BLaER1 treated with 17β-estradiol and CSF1 and Interleukin-3, amounts not matched to agents 10 nM and 100 nM (cell line): Measurements from ENCODE around the gene DCN.

Experiments used
- H3K27ac ChIP-seq, 11 experiments: shearing (Covaris generic); formaldehyde crosslinking; 2 replicates each; pipeline ENCODE4 v1.8.1; 2022
- H3K27me3 ChIP-seq, 11 experiments: shearing (Covaris generic); formaldehyde crosslinking; 2 replicates each; pipeline ENCODE4 v1.8.1; 2022
- H3K36me3 ChIP-seq, 11 experiments: shearing (Covaris generic); formaldehyde crosslinking; 2 replicates each; pipeline ENCODE4 v1.8.1; 2022
- H3K4me1 ChIP-seq, 10 experiments: shearing (Covaris generic); formaldehyde crosslinking; 2 replicates each; pipeline ENCODE4 v1.8.1; 2022
- H3K4me2 ChIP-seq, 11 experiments: shearing (Covaris generic); formaldehyde crosslinking; 2 replicates each; pipeline ENCODE4 v1.8.1; 2022
- H3K4me3 ChIP-seq, 10 experiments: shearing (Covaris generic); formaldehyde crosslinking; 2 replicates each; pipeline ENCODE4 v1.8.1; 2022
- H3K9ac ChIP-seq, 11 experiments: shearing (Covaris generic); formaldehyde crosslinking; 2 replicates each; pipeline ENCODE4 v1.8.1; 2022
- H3K9me3 ChIP-seq, 11 experiments: shearing (Covaris generic); formaldehyde crosslinking; replicated peaks in 1 of 11; 2 replicates each; pipeline ENCODE4 v1.8.1; 2022
- H4K20me1 ChIP-seq, 11 experiments: shearing (Covaris generic); formaldehyde crosslinking; 2 replicates each; pipeline ENCODE4 v1.8.1; 2022
- Cebpa-rat ChIP-seq, 11 experiments: shearing (Covaris generic); IDR thresholded peaks; 2 replicates each; pipeline ENCODE4 v1.8.1; 2022

Gene DCN

DNA sequence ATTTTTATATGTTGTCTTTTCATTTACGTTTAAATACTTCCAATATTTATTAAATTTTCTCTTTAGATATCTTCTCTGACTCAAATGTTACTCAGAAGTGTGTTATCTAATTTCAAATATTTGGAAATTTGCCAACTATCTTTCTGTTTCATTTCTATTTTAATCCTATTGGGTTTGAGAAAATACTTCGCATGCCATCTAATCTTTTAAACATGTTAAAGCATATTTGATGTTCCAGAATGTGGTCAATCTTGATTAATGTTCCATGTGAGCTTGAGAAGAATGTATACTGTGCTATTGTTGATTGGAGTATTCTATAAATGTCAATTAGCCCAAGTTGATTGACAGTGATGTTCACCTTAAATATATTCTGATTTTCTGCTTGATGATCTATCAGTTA lies 11.9 kb upstream of the DCN start:
- H3K4me2 ChIP-seq = no peak overlapping the region
- no peak overlapping the region for H3K9ac ChIP-seq
- peaks cover 0 to 10% (median 4%) of the 10 kb centered on the region in 11 experiments; a peak in 8 of 22 replicates for H3K9me3 ChIP-seq
- no peaks in the 10 kb centered on the region for H3K4me1 ChIP-seq
- no peaks in the 10 kb centered on the region for H3K27me3 ChIP-seq
- TF ChIP-seq Cebpa-rat (IDR thresholded peaks at IDR 0.05) = no peak
- no peak overlapping the region for H3K4me3 ChIP-seq
- no peaks in the 10 kb centered on the region for H4K20me1 ChIP-seq
- no peaks in the 10 kb centered on the region for H3K36me3 ChIP-seq
- H3K27ac ChIP-seq = no peak overlapping the region

GRCh38 chr12:91191513-91192111 lies 9.0 kb upstream of the DCN start:
- H3K4me3 ChIP-seq = no peak overlapping the region
- no peaks in the 10 kb centered on the region for H4K20me1 ChIP-seq
- no peaks in the 10 kb centered on the region for H3K36me3 ChIP-seq
- no peak overlapping the region for H3K4me2 ChIP-seq
- H3K27me3 ChIP-seq = no peaks in the 10 kb centered on the region
- H3K27ac ChIP-seq = no peak overlapping the region
- no peak for TF ChIP-seq Cebpa-rat (IDR thresholded peaks at IDR 0.05)
- no peaks in the 10 kb centered on the region for H3K4me1 ChIP-seq
- peaks cover 0 to 10% (median 4%) of the 10 kb centered on the region in 11 experiments; a peak in 8 of 22 replicates for H3K9me3 ChIP-seq
- no peak overlapping the region for H3K9ac ChIP-seq

DNA sequence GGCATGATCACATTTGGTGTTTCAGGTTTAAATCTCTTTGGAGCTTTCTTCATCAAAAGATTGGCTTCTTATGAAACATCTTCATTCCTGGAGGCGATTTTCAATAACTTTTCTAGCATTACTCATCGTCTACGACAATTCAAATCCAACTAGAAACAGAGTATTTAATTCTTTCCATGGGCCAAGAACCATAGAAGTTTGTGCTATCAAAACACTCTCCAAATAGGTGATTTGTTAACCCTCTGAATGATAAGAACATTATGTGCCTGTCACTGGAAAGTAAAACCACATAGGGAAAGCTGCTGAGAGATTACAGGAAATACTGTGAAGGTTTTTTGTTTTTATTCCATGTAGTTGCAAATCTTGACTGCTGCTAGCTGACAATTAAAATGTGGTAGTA lies 6.9 kb upstream of the DCN start:
- H3K9me3 ChIP-seq = no peaks in the 10 kb centered on the region
- TF ChIP-seq Cebpa-rat (IDR thresholded peaks at IDR 0.05) = no peak
- no peaks in the 10 kb centered on the region for H3K36me3 ChIP-seq
- H3K9ac ChIP-seq = no peak overlapping the region
- H3K4me1 ChIP-seq = no peaks in the 10 kb centered on the region
- no peak overlapping the region for H3K27ac ChIP-seq
- H3K4me2 ChIP-seq = no peak overlapping the region
- H3K27me3 ChIP-seq = no peaks in the 10 kb centered on the region
- H4K20me1 ChIP-seq = no peaks in the 10 kb centered on the region
- no peak overlapping the region for H3K4me3 ChIP-seq

DNA sequence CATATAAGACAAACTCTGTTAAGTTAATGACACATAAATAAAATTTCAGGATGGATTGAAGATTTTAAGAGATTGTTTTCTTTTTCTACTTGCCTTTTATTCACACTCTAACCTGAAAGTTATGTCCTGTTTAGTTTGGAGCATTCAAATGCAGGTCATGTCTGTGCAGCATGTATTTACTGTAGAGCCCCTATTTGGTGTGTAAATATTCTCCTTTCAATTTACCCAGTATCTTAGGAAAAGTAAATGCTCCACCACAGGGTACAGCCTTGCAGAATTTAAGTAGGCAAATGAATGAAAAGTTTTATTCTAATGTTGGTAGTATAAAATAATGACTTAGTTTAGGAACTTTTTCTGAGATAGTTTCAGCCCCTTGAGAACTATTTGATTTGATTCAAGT lies 6.2 kb upstream of the DCN start:
- no peaks in the 10 kb centered on the region for H3K4me1 ChIP-seq
- no peaks in the 10 kb centered on the region for H3K27me3 ChIP-seq
- no peak overlapping the region for H3K4me3 ChIP-seq
- H3K9me3 ChIP-seq = no peaks in the 10 kb centered on the region
- H3K9ac ChIP-seq = no peak overlapping the region
- no peak overlapping the region for H3K4me2 ChIP-seq
- H3K27ac ChIP-seq = no peak overlapping the region
- no peaks in the 10 kb centered on the region for H3K36me3 ChIP-seq
- no peak for TF ChIP-seq Cebpa-rat (IDR thresholded peaks at IDR 0.05)
- H4K20me1 ChIP-seq = no peaks in the 10 kb centered on the region

DNA sequence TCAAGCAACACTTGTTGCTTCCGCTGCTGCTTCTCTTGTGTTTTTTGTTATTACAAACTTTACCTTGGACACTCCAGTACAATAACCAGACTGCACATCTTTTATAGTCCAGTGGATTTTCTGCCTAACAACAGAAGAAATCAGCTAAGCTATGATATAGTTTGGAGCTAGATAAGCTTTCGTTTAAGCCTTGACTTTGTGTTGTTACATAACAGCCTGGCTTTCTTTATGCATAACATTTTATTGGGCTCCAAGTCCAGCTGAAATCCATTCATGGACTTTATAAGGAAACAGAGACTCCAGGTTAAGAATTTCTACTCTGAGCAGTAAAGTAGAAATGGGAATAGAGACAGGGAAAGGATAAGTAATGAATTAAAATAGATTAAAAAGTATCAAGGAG lies 3.5 kb upstream of the DCN start:
- H4K20me1 ChIP-seq = no peaks in the 10 kb centered on the region
- H3K4me1 ChIP-seq = peaks cover 0 to 10% (median 9%) of the 10 kb centered on the region in 10 experiments; a peak in 12 of 20 replicates
- no peak overlapping the region for H3K27ac ChIP-seq
- H3K4me3 ChIP-seq = no peak overlapping the region
- no peak overlapping the region for H3K4me2 ChIP-seq
- TF ChIP-seq Cebpa-rat (IDR thresholded peaks at IDR 0.05) = no peak
- H3K9ac ChIP-seq = no peak overlapping the region
- H3K36me3 ChIP-seq = no peaks in the 10 kb centered on the region
- H3K9me3 ChIP-seq = no peaks in the 10 kb centered on the region
- H3K27me3 ChIP-seq = no peaks in the 10 kb centered on the region

GRCh38 chr12:91185421-91185820 lies 2.8 kb upstream of the DCN start:
- H3K9me3 ChIP-seq = no peaks in the 10 kb centered on the region
- no peak overlapping the region for H3K9ac ChIP-seq
- no peaks in the 10 kb centered on the region for H3K36me3 ChIP-seq
- no peak for TF ChIP-seq Cebpa-rat (IDR thresholded peaks at IDR 0.05)
- no peaks in the 10 kb centered on the region for H3K27me3 ChIP-seq
- H3K4me3 ChIP-seq = no peak overlapping the region
- H4K20me1 ChIP-seq = no peaks in the 10 kb centered on the region
- peaks cover 0 to 17% (median 11%) of the 10 kb centered on the region in 10 experiments; a peak in 13 of 20 replicates for H3K4me1 ChIP-seq
- H3K4me2 ChIP-seq = no peak overlapping the region
- no peak overlapping the region for H3K27ac ChIP-seq

GRCh38 chr12:91183551-91183950 lies 934 bp upstream of the DCN start:
- Histone ChIP-seq H3K4me3 (no peak overlapping the region), H3K9me3 (no peaks in the 10 kb centered on the region), H3K36me3 (no peaks in the 10 kb centered on the region), H4K20me1 (no peaks in the 10 kb centered on the region), H3K4me1 (peaks cover 0 to 23% (median 11%) of the 10 kb centered on the region in 10 experiments; a peak in 13 of 20 replicates), H3K9ac (no peak overlapping the region), H3K27me3 (no peaks in the 10 kb centered on the region), H3K27ac (no peak overlapping the region), H3K4me2 (no peak overlapping the region)
- TF ChIP-seq Cebpa-rat (IDR thresholded peaks at IDR 0.05) = no peak

GRCh38 chr12:91180582-91181395 lies 1.8 kb downstream of the DCN start:
- Histone ChIP-seq H3K27me3 (no peaks in the 10 kb centered on the region), H3K4me1 (peaks cover 0 to 23% (median 11%) of the 10 kb centered on the region in 10 experiments; a peak in 13 of 20 replicates), H3K4me2 (peak overlapping the region in 5 of 11 experiments; percentile 19 to 47 (median 32); a peak in 6 of 22 replicates), H3K9ac (0 out of 22 replicates have a peak overlapping the region, but pooled peaks of 1 of the 11 experiments have one; percentile 21), H3K36me3 (no peaks in the 10 kb centered on the region), H3K27ac (no peak overlapping the region), H3K9me3 (no peaks in the 10 kb centered on the region), H3K4me3 (no peak overlapping the region), H4K20me1 (no peaks in the 10 kb centered on the region)
- TF ChIP-seq Cebpa-rat (IDR thresholded peaks at IDR 0.05) = no peak

DNA sequence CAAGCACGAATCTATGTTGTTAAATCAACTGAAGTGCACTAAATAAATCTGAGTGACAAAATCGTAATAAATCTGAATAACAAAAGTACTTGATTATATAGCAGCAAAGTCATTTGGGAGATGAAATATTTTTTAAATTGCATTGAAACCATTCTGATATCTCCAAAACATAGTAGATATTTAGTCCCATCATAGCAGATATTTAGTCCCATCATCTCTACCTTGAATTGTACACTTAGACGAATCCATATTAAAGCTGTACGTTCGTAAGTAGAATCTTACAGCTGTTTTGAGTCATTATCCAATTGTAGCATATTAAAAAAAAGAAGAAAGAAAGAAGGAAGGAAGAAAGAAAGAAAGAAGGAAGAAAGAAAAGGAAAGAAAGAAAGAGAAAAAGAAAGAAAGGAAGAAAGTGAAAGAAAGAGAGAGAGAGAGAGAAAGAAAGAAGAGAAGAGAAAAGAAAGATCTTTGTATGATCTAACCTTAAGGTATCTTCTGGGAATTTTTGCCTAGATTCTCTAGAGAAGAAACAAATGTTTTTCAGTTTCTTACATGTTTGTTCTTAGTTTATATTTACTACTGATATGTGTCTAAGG lies 2.6 kb downstream of the DCN start:
- Histone ChIP-seq H3K4me3 (no peak overlapping the region), H3K4me1 (peaks cover 0 to 23% (median 11%) of the 10 kb centered on the region in 10 experiments; a peak in 13 of 20 replicates), H3K27me3 (no peaks in the 10 kb centered on the region), H3K9me3 (no peaks in the 10 kb centered on the region), H3K27ac (no peak overlapping the region), H3K36me3 (no peaks in the 10 kb centered on the region), H3K9ac (no peak overlapping the region), H4K20me1 (no peaks in the 10 kb centered on the region), H3K4me2 (peak overlapping the region in 2 of 11 experiments; percentile 13 to 47; a peak in 3 of 22 replicates)
- TF ChIP-seq Cebpa-rat (IDR thresholded peaks at IDR 0.05) = no peak
